Measurements from ENCODE around the gene PPFIA1. TPM values are rescaled to one million over a fixed set of nuclear protein-coding genes. Genes with fewer than 3 reads are reported as not detected.

The PPFIA1 gene
- total RNA-seq, 1 donor: 69.5 TPM

DNA sequence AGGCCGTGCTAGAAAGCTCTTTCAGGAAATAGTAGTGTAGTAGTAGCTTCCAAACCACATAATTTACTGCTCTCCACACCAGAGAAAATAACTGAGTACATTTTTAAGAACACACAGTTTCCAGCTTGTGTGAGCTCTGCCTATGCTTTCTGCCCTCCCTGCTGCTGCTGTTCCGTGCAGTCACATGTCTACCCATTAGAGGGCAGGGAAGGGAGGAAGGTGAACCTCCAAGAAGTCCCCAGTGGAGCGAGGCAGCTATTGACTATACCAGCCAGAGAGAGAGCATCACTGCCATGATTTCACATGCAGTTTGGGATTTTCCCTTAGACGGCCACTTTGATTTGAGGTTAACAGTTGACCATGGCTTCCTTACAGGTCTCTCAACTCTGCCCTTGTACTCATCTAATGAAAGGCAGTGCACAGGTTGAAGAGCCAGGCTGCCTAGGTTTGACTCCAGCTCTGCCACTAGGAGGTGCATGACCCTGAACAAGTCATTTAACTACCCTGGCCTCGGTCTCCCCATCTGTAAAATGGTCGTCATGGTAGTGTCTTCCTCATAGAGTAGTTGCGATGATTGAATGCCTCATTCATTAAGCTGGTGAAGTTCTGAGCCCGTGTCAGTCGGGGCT lies 108.1 kb downstream of the PPFIA1 start:
- TF ChIP-seq, protein P1, sequence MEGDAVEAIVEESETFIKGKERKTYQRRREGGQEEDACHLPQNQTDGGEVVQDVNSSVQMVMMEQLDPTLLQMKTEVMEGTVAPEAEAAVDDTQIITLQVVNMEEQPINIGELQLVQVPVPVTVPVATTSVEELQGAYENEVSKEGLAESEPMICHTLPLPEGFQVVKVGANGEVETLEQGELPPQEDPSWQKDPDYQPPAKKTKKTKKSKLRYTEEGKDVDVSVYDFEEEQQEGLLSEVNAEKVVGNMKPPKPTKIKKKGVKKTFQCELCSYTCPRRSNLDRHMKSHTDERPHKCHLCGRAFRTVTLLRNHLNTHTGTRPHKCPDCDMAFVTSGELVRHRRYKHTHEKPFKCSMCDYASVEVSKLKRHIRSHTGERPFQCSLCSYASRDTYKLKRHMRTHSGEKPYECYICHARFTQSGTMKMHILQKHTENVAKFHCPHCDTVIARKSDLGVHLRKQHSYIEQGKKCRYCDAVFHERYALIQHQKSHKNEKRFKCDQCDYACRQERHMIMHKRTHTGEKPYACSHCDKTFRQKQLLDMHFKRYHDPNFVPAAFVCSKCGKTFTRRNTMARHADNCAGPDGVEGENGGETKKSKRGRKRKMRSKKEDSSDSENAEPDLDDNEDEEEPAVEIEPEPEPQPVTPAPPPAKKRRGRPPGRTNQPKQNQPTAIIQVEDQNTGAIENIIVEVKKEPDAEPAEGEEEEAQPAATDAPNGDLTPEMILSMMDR (IDR thresholded peaks at IDR 0.05; ENCODE audit: insufficient read depth, low read depth, low read length): peak; percentile 5
- no peak for DNase-seq (ENCODE audit: low read depth)

DNA sequence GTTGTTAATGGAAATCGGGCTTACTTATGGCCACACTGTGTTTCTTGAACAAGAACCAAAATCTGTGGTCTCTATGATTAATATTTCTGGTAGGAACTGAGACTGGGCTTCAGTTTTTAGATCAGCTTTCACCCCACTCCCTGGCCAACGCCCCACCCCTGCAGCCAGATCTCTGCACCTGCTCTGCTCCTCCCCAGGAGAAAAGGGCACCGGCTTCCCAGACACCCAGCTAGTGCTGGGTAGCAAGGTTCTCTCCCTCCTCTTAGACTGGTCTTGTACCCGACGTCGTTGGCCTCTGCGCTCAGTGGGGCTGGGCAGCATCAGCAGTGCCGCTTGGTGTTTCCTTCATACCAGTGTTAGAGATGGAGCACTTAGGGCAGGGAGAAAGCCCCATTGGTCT lies 110.9 kb downstream of the PPFIA1 start:
- H3K4me3 ChIP-seq (ENCODE audit: low read depth, low read length): no peak overlapping the region
- DNase-seq (ENCODE audit: low read depth): no peak
- TF ChIP-seq, protein P1 (IDR thresholded peaks at IDR 0.05; ENCODE audit: insufficient read depth, low read depth, low read length): no peak

More for the DNA sequence above, 108.1 kb downstream of the PPFIA1 start:
- H3K4me3 ChIP-seq (ENCODE audit: low read depth, low read length): no peak overlapping the region

DNA sequence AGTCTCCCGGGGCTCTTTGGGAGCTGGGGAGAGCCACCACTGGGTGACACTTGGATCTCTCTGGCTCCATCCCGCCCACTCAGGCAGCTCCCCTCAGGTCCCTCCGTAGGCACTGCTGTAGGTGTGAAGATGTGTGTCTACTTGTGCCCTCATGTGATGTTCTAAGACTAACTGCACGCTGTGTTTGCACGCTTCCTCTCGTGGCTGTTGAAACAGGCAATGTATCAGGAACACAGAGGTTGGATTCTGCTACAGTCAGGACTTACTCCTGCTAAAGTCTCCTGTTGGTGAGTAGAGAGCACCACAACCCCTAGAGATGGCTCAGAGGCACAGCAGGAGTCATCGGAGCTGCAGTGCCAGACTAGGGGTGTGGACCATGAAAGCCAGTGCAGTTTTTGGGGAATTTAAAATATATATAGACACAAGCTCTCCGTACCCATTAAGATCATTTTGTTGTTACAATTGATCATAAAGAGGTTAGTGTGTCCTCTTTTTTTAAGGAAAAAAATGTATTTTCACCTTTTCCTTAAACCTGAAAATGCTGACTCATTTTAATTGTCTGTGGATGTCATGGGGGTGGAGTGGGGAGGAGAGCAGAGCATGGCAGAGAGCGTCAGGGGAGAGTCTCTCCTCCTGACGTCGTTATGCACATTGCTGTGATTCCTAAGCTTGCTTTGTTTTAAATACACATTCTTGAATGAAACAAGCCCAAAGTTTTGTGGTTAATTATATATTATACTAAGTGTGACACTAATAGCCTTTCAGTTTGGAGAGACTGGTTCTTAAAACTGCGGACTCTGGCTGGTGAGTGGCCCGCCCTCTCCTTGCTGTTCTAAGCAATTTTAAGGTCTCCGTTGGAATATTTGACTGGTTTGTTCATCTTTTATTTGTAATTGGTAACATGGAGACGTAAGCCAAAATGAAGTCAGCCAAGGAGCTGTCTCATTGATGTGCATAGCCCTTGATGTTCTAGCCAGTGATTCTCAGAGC lies 111.7 kb downstream of the PPFIA1 start:
- DNase-seq (ENCODE audit: low read depth): peak; percentile 87
- TF ChIP-seq, protein P1 (IDR thresholded peaks at IDR 0.05; ENCODE audit: insufficient read depth, low read depth, low read length): peak; percentile 36
- no peak overlapping the region for H3K4me3 ChIP-seq (ENCODE audit: low read depth, low read length)

DNA sequence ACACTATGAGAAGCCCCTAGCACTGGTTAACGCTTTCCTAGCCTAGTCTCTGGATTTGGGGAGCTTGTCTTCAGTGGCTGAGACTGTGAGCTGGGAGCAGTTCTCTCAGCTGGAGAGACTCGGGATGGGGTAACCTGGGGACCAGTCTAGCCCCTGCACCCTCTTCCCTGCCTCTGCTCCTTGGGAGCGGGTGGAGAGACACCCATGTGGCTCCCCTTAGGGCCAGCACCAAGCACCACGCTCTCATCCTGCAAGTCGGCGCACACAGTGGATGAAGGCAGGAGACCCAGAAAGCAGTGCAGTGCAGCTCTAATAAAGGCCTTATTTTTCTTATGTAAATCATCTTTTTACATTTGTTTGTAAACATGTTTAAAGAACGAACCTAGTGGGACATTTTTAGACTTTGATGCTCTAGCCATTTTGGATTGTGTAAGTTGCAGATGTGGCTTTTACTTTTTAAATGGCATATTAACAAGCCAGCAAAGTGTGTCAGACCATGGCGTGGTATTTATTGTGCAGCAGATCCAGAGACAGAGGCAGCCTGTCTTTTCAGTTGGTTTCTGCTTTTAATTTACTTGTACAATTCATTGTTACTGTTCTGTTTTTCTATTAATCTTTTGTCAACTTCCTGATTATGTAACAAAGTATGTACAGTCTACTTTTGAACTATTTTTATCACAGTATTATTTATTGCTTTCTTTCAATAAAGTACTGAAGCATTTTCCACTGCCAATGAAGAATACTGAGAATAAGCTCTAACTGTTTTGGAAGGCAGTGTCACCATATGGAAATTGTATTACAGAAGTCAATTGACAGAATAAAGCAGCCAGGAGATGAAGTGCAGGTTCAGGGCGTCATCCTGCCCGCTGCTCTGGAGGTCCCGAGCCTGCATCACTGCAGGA lies 113.4 kb downstream of the PPFIA1 start:
- peak; percentile 35 for DNase-seq (ENCODE audit: low read depth)
- TF ChIP-seq, protein P1 (IDR thresholded peaks at IDR 0.05; ENCODE audit: insufficient read depth, low read depth, low read length): no peak
- H3K4me3 ChIP-seq (ENCODE audit: low read depth, low read length): no peak overlapping the region

DNA sequence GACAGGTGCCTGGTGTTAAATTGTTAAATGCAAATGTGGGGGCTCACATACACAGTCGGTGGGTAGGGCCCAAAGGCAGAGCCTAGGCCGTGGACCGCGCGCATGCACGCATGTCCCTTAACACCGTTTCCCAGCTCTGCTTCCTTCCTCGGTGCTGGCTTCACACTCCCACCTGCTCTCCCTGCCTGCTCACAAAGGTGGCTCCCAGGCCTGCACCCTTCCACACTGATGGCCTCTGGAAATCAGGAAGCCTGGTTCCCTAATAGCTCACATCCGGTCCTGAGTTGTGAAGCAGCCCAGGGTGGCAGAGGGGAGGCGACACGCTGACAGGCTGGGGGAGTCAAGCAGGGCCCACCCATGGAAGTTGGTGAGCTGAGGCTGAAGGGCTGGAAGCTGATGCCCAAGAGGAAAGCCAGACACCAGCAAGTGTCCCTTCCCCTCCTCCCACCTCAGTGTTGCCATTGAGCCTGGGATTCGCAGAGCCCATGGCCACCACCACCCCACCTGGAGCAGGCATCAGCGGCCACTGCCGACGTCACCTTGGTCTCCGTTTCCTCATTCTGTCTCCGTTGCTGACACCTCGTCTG lies 114.2 kb downstream of the PPFIA1 start:
- TF ChIP-seq, protein P1 (IDR thresholded peaks at IDR 0.05; ENCODE audit: insufficient read depth, low read depth, low read length): no peak
- no peak for DNase-seq (ENCODE audit: low read depth)

DNA sequence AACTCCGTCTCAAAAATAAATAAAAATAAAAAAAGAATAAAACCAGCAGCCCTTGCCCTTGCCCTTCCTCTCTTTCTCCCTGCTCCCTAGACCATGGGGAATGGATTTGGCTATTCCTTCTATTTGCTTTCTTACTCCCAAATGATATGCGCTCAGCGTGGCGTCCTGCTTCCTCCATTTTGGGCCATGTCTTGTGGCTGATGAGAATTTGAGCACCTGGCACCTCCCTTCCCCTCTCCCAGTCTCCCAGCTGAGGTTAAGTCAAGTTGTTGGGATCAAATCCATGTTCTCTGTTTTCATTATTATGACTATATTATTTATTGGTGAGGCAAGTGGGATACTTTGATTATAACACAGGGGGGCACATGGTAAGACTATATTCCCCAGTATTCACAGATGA lies 117.1 kb downstream of the PPFIA1 start:
- no peak overlapping the region for H3K4me3 ChIP-seq (ENCODE audit: low read depth, low read length)
- no peak for DNase-seq (ENCODE audit: low read depth)
- TF ChIP-seq, protein P1 (IDR thresholded peaks at IDR 0.05; ENCODE audit: insufficient read depth, low read depth, low read length): no peak

More for the DNA sequence above, 114.2 kb downstream of the PPFIA1 start:
- no peak overlapping the region for H3K4me3 ChIP-seq (ENCODE audit: low read depth, low read length)
